Vagina (tissue), 2 donors: ENCODE results near the gene AP3D1. TPM values are rescaled to one million over a fixed set of nuclear protein-coding genes. Genes with fewer than 3 reads are reported as not detected.
A peak's percentile ranks its signal among the peaks of the same experiment; 100 is the strongest.

ENCODE experiments used
- DNase-seq, 2 donors: peaks; one replicate each; pipeline ENCODE4 v3.0.0-alpha.2; 2017; ENCODE audit errors: extremely low spot score in 2 of 2
- H3K27ac ChIP-seq: fragments of 200-600 bp; sonication (generic); one replicate; pipeline ENCODE4 v1.5.1; 2019
- H3K27me3 ChIP-seq: fragments of 200-600 bp; sonication (generic); one replicate; pipeline ENCODE4 v1.5.1; 2019
- H3K36me3 ChIP-seq, 2 donors: fragments of 200-600 bp; sonication (generic); one replicate each; pipeline ENCODE4 v1.5.1; 2017 to 2019
- H3K4me1 ChIP-seq: fragments of 200-600 bp; sonication (generic); one replicate; pipeline ENCODE4 v1.5.1; 2019
- H3K4me3 ChIP-seq, 2 donors: fragments of 200-600 bp; sonication (generic); 1 replicate in 1 of 2; 2 replicates in 1 of 2; pipeline ENCODE4 v1.5.1; 2016 to 2019
- H3K9me3 ChIP-seq: fragments of 200-600 bp; sonication (generic); one replicate; pipeline ENCODE4 v1.5.1; 2019
- CTCF ChIP-seq, 3 experiments: fragments of 450-650 bp in 2 of 3; fragments of 200-600 bp in 1 of 3; sonication (generic) in 1 of 3; IDR thresholded peaks; one replicate each; pipeline ENCODE4 v1.5.1; 2017 to 2019; ENCODE audit warnings: antibody characterized with exemption in 3 of 3, mild to moderate bottlenecking in 2 of 3, moderate library complexity in 2 of 3
- POLR2A ChIP-seq, 2 donors: fragments of 450-650 bp; IDR thresholded peaks; one replicate each; pipeline ENCODE4 v1.6.1; 2017; ENCODE audit warnings: antibody characterized with exemption in 2 of 2, mild to moderate bottlenecking in 2 of 2, moderate library complexity in 2 of 2
- POLR2AphosphoS5 ChIP-seq, 2 donors: sonication (generic); formaldehyde crosslinking; IDR thresholded peaks; one replicate each; pipeline ENCODE4 v1.9.0; 2017; ENCODE audit warnings: antibody characterized with exemption in 2 of 2, mild to moderate bottlenecking in 2 of 2, low read depth in 1 of 2; ENCODE audit not compliant: insufficient read depth in 1 of 2
- intact Hi-C: fragments of 100-400 bp; cut with DNase I; formaldehyde crosslinking; loops from one replicate; pipeline ENCODE4 v1.15.1; 2023
- total RNA-seq: library from RNA; depleted of rRNA; stranded (reverse); fragments of >200 nt; gene quantifications from one replicate; pipeline ENCODE4 v1.2.3, GENCODE V29; 2016

The AP3D1 gene
- total RNA-seq, 1 donor from 2014 or later, result 62.9 TPM

GRCh38 chr19:2170219-2170618 lies 18.9 kb upstream of the AP3D1 start:
- Histone ChIP-seq H3K9me3 (no peaks in the 10 kb centered on the region), H3K4me1 (peaks cover 55% of the 10 kb centered on the region), H3K27ac (peak overlapping the region; percentile 84), H3K27me3 (no peaks in the 10 kb centered on the region), H3K36me3 (no peaks in the 10 kb centered on the region), H3K4me3 (no peak overlapping the region)
- intact Hi-C loops, result no loop called here
- TF ChIP-seq POLR2AphosphoS5 (IDR thresholded peaks at IDR 0.05; ENCODE audit: insufficient read depth in 1 of 2, low read depth in 1 of 2), result no peak
- no peak for TF ChIP-seq POLR2A (IDR thresholded peaks at IDR 0.05)
- TF ChIP-seq CTCF (IDR thresholded peaks at IDR 0.05), result no peak
- DNase-seq, result no peak

GRCh38 chr19:2168619-2169424 lies 17.5 kb upstream of the AP3D1 start:
- Histone ChIP-seq H3K4me3 (peak overlapping the region in 1 of 2 donors; percentile 15), H3K27me3 (no peaks in the 10 kb centered on the region), H3K27ac (peak overlapping the region; percentile 84), H3K9me3 (no peaks in the 10 kb centered on the region), H3K36me3 (no peaks in the 10 kb centered on the region), H3K4me1 (peaks cover 55% of the 10 kb centered on the region)
- no peak for TF ChIP-seq POLR2A (IDR thresholded peaks at IDR 0.05)
- TF ChIP-seq POLR2AphosphoS5 (IDR thresholded peaks at IDR 0.05; ENCODE audit: insufficient read depth in 1 of 2, low read depth in 1 of 2), result peak; percentile 96 to 97
- no peak for TF ChIP-seq CTCF (IDR thresholded peaks at IDR 0.05)
- peak in 1 of 2 donors; percentile 97 for DNase-seq
- intact Hi-C loops, result loop anchor here (5.0 kb wide), 1 partner anchor 68 kb away; the partner anchor contains the start of genes PLEKHJ1 and SF3A2

GRCh38 chr19:2167896-2168618 lies 16.7 kb upstream of the AP3D1 start:
- DNase-seq, result no peak
- intact Hi-C loops, result loop anchor here (5.0 kb wide), 1 partner anchor 69 kb away; the partner anchor contains the start of genes PLEKHJ1 and SF3A2
- H3K4me3 ChIP-seq, result no peak overlapping the region

More at GRCh38 chr19:2167896-2168618, 16.7 kb upstream of the AP3D1 start:
- Histone ChIP-seq H3K9me3 (no peaks in the 10 kb centered on the region), H3K4me1 (peaks cover 59% of the 10 kb centered on the region), H3K27me3 (no peaks in the 10 kb centered on the region), H3K27ac (peak overlapping the region; percentile 84), H3K36me3 (no peaks in the 10 kb centered on the region)
- TF ChIP-seq CTCF (IDR thresholded peaks at IDR 0.05) (no peak), POLR2A (IDR thresholded peaks at IDR 0.05) (no peak), POLR2AphosphoS5 (IDR thresholded peaks at IDR 0.05; ENCODE audit: insufficient read depth in 1 of 2, low read depth in 1 of 2) (no peak)
